A549 treated with GW870086 at 1 μM for 4 hours (cell line): ENCODE results near the gene CCDC9B. TPM values are rescaled to one million over a fixed set of nuclear protein-coding genes. Genes with fewer than 3 reads are reported as not detected.

Experiments used
- total RNA-seq: library from RNA; stranded (reverse); fragments of 200-300 nt; extraction: Qiagen RNA extraction; gene quantifications from 5 replicates; pipeline ENCODE4 v1.2.3, GENCODE V29; 2022; ENCODE audit warnings: low read depth

CCDC9B gene
- 15.2 to 22.6 TPM (median 18.3 TPM) in 5 replicates for total RNA-seq

DNA sequence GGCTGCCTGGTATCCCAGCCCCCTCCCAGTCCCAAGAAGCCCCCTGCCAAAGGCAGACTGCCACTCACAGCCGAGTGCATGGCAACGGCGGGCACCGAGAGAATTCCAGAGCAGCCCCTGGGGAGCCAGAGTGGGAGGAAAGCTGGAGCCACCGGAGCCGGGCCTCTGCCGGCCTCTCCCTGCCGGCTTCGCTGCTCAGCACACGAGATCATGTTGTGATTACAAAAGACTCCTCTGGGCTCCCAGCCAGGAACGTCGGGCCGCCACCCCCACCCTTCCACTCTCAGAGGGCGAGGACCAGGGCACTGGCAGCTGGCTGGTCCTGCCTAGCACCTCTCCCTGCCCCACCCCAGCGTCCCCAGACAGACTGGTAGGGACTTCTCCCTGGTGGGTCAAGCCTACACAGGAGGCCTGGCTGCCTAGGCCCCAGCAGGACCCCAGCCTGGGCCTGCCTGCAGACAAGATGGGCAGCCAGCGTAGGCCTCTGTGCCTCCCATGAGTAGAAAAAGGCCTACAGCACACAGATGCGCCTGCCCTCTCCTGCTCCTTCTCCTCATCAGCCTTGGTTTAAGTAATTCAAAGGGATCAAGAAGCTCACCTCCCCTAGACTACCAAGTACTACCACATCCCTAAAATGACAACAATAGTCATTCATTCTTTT lies at the start of gene CCDC9B:
Gene CCDC9B (minus strand): TSS at position 200 of the 661 bp plus-strand sequence. CDS start 120 bp downstream, at position 80.

DNA sequence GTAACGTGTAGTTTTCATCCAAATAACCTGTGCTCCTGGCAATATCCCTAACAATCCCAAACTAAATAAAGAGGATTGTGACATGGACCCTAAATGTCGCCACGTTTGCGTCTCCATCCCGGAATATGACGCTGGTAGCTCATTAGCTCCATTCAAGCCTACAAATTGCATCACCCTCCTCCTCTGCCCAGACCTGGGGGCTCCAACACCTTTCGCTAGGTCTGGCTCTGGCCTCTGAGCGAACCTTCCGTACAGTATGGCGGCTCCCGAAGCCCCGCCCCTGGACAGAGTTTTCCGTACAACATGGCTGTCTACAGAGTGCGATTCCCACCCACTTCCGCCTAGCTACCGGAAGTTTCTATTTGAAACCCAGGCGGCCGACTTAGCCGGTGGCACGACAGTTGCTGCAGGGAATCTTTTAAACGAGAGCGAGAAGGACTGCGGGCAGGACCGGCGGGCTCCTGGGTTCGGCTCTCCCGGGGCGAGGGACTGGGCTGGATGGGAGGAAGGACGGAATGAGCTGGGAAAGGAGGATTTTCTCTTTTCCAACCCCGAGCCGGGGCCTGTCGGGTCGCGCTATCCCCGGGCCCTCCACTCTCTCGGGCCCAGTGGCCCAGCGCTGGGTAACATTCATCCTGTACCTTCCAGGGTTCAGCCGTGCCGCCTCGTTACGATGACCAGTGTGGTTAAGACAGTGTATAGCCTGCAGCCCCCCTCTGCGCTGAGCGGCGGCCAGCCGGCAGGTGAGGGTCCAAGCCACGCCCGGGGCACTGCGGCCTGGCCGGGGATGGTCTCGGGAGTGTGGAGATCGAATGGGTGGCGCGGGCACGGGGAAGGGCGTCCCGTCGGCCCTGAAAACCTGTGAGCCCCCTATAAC lies 42.1 kb upstream of the CCDC9B start, which contains the start of gene KNSTRN:
Gene KNSTRN (plus strand): TSS at position 142 of the 877 bp plus-strand sequence. CDS start 115 bp downstream, at position 257.

DNA sequence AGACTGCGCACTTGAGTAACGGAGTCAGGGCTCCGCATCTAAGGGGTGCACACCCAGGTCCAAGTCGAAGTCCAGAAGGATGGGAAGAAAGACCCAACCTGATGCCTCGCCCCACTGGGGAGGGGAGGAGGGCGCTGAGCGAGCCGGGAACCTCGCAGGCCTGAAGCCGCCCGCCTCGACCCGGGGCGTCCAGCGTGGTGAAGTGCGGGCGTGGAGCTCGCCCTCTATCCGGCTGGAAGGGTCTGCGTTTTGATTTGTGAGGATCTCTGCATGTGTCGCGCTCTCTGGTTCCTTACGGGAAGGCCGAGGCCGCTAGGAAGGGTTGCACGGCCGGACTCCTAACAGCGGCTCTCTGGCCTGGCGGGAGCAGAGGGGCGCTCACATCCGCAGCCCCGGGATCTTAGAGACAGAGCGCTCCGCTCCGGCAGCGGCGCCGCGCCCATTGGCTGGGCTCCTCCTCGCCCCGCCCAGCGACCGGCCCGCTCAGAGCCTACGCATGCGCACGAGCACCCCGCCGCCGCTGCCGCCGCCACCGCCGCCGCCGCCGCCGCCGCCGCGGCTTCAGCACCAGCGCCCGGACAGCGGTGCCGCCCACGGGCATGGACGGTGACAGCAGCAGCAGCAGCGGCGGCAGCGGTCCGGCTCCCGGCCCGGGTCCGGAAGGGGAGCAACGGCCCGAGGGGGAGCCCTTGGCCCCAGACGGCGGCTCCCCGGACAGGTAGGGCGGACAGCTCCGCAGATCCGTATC lies 17.2 kb upstream of the CCDC9B start, which contains the start of gene DISP2:
Gene DISP2 (plus strand): TSS at position 497 of the 748 bp plus-strand sequence. CDS start 103 bp downstream, at position 600.

GRCh38 chr15:40323239-40323952 lies 17.3 kb downstream of the CCDC9B start, which contains the start of gene INAFM2:
TSS of gene INAFM2 (plus strand) at chr15:40323692. CDS start at chr15:40324056, 364 bp downstream.

GRCh38 chr15:40307421-40308211 lies 33.1 kb downstream of the CCDC9B start, which contains the start of gene PLCB2:
TSS of gene PLCB2 (minus strand) at chr15:40307935. CDS start at chr15:40307672, 263 bp downstream.

DNA sequence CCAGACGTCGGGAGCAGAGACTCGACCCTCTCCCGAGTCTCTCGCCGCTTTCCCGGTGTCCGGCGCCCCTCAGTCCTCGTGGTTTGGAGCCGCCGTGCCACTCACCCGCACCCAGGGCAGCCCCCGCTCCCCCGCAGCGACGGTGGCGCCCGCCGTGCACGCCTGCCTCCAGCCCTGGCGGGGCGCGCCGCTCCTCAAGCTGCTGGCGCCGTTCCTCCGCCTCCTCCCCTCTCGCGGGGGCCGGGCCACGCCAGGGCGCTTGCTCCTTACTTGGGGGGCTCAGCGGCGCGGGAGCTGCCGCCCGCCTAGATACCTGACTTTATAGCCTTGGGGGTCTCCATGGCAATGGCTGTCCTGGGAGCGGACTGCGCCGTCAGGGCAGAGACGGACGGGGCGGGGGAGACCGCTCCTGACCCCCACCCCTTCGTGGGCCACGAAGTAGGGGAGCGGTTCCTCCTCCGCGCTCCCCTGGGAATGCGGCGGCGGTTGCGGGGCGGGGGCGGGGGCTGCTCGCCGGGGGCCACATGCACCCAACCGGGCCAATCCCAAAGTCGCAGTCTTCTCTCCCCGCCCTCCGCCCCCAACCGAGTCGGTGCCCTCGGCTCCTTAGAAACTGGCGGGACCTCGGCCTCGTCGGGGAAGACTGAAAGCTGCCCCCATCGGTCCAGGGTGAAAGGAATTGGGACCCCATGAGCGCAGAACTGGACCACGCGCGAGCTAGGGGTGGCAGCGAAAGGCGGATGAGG lies 57.7 kb downstream of the CCDC9B start, which contains the start of gene ANKRD63:
Gene ANKRD63 (minus strand): TSS at position 196 of the 746 bp plus-strand sequence. CDS start 478 bp downstream, outside the sequence.

Other genes starting within 250 kb of the CCDC9B start
- 0.73 to 1.6 TPM (median 1.3 TPM) in 5 replicates for gene BMF, start 232.1 kb downstream of the CCDC9B start, total RNA-seq
- gene BUB1B, start 179.9 kb downstream of the CCDC9B start, total RNA-seq, result 25.4 to 30.8 TPM (median 28.2 TPM) in 5 replicates
- gene PAK6, start 101.9 kb downstream of the CCDC9B start, total RNA-seq, result 0.57 to 0.71 TPM (median 0.65 TPM) in 5 replicates
- 0.25 to 0.41 TPM (median 0.37 TPM) in 5 replicates for gene ANKRD63, start 57.9 kb downstream of the CCDC9B start, total RNA-seq
- gene PLCB2, start 33.0 kb downstream of the CCDC9B start, total RNA-seq, result 0.67 to 1.1 TPM (median 0.83 TPM) in 5 replicates
- 4.8 to 6.6 TPM (median 6.3 TPM) in 5 replicates for gene INAFM2, start 17.2 kb downstream of the CCDC9B start, total RNA-seq
- not detected in 5 replicates for gene PHGR1, start 10.1 kb upstream of the CCDC9B start, total RNA-seq
- gene DISP2, start 17.3 kb upstream of the CCDC9B start, total RNA-seq, result 0.58 to 2.5 TPM (median 1.6 TPM) in 5 replicates
- gene KNSTRN, start 41.8 kb upstream of the CCDC9B start, total RNA-seq, result 45.0 to 50.7 TPM (median 48.6 TPM) in 5 replicates
- gene IVD, start 64.9 kb upstream of the CCDC9B start, total RNA-seq, result 10.8 to 13.6 TPM (median 12.5 TPM) in 5 replicates
- gene BAHD1, start 100.0 kb upstream of the CCDC9B start, total RNA-seq, result 9.6 to 12.3 TPM (median 11.3 TPM) in 5 replicates
- gene CHST14, start 130.0 kb upstream of the CCDC9B start, total RNA-seq, result 14.5 to 20.3 TPM (median 18.7 TPM) in 5 replicates
- 13.7 to 25.9 TPM (median 16.0 TPM) in 5 replicates for gene CCDC32, start 224.1 kb upstream of the CCDC9B start, total RNA-seq
- 13.1 to 16.3 TPM (median 14.8 TPM) in 5 replicates for gene RPUSD2, start 228.4 kb upstream of the CCDC9B start, total RNA-seq